NCI-H526 (cell line): Measurements from ENCODE around the gene TMEM44.
"Not testable (repeated sequence)": the region's sequence is repeated elsewhere in the genome, so short reads cannot be mapped to it uniquely, and the experiment has no call there.

Source experiments
- DNase-seq, 2 experiments: peaks; one replicate each; lab custom pipeline; 2025; lab: John Stamatoyannopoulos, UW

The TMEM44 gene

DNA sequence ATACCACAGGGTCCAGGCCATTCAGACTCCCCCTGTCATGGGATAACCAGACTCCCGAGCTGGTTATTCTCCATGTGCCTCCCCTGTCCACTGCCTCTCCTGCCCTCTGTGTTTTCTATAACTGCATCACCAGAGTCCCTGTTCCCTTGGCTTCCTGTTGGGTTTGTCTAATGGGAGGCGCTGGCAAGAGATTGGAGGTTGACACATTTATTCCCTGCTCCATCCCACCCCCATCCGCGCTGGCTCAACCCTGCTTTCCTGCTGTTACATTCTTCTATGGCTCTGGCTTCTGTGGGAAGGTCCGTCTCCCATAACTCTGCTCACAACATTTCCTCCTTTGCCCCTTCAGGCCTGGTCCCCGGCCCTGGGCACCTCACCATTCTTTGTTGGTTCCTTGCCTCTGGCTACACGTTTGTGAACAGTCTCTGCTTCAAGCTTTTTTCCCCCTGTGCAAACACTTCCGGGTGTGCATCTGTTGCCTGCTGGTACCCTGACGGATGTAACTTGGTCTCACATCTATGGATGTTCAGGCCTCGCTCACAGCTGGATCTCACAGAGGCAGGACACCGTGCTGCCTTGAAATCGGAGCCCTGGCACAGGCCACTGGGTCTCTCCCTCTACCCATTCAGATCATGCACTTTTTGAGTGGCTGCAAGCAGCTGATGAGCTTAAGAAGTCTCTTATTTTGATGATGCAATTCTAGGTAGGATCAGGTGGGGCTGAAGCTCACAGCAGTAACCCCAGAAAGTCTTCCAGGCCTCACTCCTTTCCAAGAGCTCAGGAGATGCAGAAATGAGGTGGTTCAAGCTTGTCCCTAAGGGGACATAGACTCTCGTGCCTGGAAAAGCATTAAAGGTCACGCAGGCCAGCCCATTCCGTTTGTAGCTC is 77.8 kb downstream of the TMEM44 start:
- no peak for DNase-seq

- no peak for DNase-seq
Measured at GRCh38 chr3:194554473-194555123, 78.6 kb downstream of the TMEM44 start.

- DNase-seq: no peak
Measured at GRCh38 chr3:194552327-194552949, 80.8 kb downstream of the TMEM44 start.

- DNase-seq: no peak
Measured at GRCh38 chr3:194549853-194550252, 83.4 kb downstream of the TMEM44 start.

DNA sequence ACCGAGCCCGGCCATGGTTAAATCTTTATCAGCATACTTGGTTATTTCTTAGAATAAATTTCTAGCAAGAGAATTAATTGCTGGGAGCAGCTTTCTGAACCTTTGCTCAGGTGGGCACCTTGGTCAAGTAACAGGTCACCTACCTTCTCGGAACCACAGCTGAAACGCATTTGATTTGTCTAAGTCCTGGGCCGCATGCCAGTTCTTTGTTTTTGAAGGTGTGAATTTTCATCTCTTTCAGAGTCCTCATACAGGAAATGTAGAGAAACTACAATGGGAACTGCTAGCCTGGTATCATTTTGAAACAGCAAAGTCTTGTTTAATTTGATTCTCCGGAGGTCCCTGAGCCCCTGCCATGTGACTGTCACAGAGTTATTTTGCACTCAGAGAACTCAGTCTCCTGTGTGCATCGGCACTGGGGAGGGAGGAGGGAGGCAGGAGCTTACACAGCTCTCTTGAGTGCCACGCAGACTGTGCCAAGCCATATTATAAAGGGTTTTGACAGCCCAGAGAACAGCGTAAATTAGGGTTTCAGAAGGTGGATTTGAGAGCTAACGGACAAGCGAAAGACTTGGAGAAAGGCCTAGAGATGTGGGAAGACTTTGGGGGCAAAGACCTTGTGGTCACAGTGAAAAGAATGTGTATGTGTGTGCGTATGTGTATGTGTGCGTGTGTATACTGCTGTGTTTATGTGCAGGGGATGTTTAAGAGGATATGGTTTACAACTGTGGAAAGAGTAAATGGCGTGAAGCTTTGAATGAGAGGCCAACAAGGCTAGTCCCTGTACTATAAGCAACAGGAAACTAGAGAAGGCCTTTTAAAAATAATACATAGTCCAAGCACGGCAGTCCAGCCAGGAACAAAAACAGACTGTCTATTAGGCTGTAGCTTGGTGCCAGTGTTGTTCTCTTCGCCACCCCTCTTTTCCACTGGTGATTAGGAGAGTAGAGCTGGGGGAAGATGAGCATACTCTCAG is 84.6 kb downstream of the TMEM44 start:
- DNase-seq: no peak

DNA sequence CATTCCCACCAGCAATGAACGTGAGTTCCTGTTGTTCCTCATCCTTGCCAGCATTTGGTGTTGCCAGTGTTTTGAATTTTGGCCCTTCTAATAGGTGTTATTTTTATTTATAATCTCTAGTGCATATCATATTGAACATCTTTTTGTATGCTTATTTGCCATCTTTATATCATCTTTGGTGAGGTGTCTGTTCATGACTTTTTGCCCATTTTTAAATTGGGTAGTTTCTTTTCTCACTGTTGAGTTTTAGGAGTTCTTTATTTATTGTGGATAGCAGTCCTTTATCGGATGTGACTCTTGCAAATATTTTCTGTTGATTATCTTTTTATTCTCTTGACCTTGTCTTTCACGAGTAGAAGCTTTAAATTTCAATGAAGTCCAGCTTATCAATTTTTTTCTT is 86.2 kb downstream of the TMEM44 start:
- DNase-seq: no peak

DNA sequence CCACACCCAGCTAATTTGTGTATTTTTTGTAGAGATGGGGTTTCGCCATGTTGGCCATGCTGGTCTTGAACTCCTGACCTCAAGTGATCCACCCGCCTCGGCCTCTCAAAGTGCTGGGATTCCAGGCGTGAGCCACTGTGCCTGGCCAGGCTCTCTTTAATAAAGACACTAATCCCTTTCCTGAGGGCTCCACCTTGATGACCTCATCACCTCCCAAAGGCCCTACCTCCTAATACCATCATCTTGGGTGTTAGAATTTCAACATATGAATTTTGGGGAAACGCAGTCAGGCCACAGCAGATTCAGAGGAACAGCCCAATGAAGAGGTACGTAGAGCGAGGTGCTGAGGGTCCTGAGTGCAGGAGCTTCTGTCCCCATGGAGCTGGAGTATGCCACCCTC is 87.7 kb downstream of the TMEM44 start:
- DNase-seq: not testable (repeated sequence)

GRCh38 chr3:194543550-194543949 is 89.7 kb downstream of the TMEM44 start:
- no peak for DNase-seq

GRCh38 chr3:194541483-194541882 is 91.7 kb downstream of the TMEM44 start:
- DNase-seq: no peak

DNA sequence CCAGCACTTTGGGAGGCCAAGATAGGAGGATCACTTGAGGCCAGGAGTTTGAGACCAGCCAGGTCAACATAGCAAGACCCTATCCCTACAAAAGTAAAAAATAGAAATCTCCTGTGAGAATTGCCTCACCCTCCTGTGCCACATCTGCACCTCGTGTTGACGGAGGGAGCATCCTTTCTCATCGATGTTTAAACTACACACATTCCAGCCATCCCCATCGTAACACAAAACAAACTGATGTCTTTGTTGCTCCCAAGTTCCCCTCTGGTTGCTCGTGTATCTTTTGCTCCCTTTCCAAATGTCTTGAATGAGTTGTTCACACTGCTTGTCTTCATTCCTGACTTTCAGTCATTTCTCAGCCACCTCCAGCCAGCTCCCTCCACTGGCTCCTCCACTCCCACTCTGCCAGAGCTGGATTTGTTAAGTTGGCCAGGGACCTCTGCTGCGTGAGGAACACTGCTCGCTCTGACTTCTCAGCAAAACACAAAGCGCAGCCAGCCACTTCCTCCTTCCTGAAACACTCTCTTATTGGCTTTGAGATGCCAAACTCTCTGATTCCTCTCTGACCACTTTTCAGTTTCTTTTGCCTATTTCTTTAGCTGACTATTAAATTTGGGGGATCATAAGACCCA is 92.8 kb downstream of the TMEM44 start:
- no peak for DNase-seq

DNA sequence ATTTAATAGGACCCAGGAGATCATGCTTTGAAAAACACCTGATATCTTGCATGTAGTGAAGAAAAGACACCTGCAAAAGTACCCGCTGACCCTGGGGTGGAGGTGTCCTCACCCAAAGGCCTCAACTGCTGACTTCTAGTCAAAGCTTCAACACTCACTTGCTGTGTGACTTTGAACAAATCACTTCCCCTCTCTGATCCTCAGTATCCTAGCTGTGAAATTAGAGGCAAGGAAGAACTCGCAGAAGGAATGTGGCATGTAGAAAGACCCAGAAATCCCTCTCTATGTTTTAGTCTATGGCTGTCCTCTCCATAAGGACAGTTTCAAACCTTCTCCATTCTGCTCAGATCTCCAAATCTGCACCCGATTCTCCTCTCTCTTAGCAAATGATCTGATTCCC is 93.7 kb downstream of the TMEM44 start:
- DNase-seq: no peak

- DNase-seq: no peak
Measured at GRCh38 chr3:194537732-194538247, 95.4 kb downstream of the TMEM44 start.
